Breast epithelium (tissue), 3 donors: Measurements from ENCODE around the gene CCL3.

Source experiments
- POLR2A ChIP-seq: fragments of 450-650 bp; IDR thresholded peaks from one replicate; pipeline ENCODE4 v1.6.1; 2016; ENCODE audit warnings: antibody characterized with exemption, mild to moderate bottlenecking, moderate library complexity
- TF ChIP-seq, protein P1 (sequence below), 3 donors: fragments of 450-650 bp; IDR thresholded peaks; one replicate each; pipeline ENCODE4 v1.5.1; 2016 to 2017; ENCODE audit warnings: antibody characterized with exemption in 3 of 3, mild to moderate bottlenecking in 3 of 3, moderate library complexity in 3 of 3

- no peak for TF ChIP-seq POLR2A
- TF ChIP-seq, protein P1, sequence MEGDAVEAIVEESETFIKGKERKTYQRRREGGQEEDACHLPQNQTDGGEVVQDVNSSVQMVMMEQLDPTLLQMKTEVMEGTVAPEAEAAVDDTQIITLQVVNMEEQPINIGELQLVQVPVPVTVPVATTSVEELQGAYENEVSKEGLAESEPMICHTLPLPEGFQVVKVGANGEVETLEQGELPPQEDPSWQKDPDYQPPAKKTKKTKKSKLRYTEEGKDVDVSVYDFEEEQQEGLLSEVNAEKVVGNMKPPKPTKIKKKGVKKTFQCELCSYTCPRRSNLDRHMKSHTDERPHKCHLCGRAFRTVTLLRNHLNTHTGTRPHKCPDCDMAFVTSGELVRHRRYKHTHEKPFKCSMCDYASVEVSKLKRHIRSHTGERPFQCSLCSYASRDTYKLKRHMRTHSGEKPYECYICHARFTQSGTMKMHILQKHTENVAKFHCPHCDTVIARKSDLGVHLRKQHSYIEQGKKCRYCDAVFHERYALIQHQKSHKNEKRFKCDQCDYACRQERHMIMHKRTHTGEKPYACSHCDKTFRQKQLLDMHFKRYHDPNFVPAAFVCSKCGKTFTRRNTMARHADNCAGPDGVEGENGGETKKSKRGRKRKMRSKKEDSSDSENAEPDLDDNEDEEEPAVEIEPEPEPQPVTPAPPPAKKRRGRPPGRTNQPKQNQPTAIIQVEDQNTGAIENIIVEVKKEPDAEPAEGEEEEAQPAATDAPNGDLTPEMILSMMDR (IDR thresholded peaks at IDR 0.05), result peak in 1 of 3 donors; percentile 36
These were observed 17.4 kb downstream of the CCL3 start for GRCh38 chr17:36072431-36073121.
